NCI-H128 (cell line): ENCODE results near the gene TMSB15C.

ENCODE experiments used
- DNase-seq: peaks from one replicate; lab custom pipeline; 2025; ENCODE audit not compliant: unreplicated experiment; lab: John Stamatoyannopoulos, UW

TMSB15C gene

GRCh38 chrX:104047171-104047570 lies 28.9 kb downstream of the TMSB15C start:
- no peak for DNase-seq

- no peak for DNase-seq
Observed at GRCh38 chrX:104045642-104046041, 30.4 kb downstream of the TMSB15C start.

DNA sequence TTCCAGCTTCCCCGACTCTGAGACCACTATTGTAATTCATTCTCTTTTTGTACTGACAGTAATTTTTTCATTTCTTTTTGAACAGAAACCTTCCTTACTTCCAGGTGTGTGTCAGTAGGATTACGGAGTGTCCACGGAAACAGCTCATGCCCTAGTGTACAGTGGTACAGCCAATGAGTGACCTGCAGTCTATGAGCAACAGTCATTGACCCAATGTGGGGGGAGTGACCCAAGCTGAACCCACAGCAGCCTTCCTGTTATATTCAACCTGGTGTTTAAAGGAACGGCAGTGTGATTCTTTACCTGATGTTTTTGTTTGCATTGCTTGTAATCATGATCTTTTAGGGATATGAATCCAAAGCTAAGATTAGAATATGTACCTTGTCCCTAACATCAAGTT lies 35.0 kb downstream of the TMSB15C start:
- no peak for DNase-seq

DNA sequence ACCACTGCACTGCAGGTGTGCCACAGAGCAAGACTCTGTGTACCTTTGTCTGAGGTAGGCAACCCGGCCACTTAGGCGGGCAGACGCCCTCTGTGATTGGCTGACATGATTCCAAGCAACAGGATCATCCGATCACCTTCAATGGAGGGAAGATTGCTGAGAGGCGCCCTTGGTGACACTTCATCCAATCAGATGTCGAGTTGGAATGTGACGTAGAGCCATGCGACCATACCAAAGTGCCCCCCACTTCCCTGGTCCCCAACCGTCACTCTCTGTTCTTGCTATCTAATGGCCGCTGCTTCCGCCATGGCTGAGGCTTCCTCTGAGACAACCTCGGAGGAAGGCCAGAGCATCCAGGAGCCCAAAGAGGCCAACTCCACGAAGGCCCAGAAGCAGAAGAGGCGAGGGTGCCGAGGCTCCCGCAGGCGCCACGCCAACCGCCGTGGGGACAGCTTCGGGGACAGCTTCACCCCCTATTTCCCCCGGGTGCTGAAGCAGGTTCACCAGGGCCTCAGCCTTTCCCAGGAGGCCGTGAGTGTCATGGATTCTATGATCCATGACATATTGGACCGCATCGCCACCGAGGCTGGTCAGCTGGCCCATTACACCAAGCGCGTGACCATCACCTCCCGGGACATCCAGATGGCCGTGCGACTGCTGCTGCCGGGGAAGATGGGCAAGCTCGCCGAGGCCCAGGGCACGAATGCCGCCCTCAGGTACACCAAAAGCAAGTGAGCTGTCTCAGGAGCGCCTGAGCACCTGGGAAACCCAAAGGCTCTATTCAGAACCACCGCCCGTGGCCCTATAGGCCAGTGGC lies 36.1 kb downstream of the TMSB15C start, which contains the start of gene H2BW2:
Gene H2BW2, plus strand, starts transcription at position 268 of the 817 bp plus-strand sequence. Its CDS starts 39 bp downstream, at position 307.
- no peak for DNase-seq
